ENCODE results near the gene COL26A1.

DNA sequence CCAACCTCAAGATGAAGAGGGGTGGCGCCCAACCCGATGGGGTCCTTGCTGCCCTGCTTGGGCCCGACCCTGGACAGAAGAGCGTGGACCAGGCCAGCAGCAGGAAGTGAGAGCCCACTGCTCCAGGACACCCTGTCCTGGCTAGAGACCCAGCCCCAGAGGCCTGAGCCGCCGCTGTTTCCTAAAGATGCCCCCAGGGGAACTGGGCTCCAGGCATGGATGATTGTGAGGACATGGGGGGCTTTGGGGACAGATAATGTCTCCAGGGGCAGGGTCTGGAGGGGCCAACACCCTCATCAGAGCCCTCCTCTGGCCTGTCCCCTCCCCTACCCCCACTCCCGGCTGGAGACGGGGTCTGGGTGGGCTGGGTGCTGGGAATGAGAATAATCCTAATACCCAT lies 194.7 kb downstream of the COL26A1 start:
- TF ChIP-seq, protein P1, sequence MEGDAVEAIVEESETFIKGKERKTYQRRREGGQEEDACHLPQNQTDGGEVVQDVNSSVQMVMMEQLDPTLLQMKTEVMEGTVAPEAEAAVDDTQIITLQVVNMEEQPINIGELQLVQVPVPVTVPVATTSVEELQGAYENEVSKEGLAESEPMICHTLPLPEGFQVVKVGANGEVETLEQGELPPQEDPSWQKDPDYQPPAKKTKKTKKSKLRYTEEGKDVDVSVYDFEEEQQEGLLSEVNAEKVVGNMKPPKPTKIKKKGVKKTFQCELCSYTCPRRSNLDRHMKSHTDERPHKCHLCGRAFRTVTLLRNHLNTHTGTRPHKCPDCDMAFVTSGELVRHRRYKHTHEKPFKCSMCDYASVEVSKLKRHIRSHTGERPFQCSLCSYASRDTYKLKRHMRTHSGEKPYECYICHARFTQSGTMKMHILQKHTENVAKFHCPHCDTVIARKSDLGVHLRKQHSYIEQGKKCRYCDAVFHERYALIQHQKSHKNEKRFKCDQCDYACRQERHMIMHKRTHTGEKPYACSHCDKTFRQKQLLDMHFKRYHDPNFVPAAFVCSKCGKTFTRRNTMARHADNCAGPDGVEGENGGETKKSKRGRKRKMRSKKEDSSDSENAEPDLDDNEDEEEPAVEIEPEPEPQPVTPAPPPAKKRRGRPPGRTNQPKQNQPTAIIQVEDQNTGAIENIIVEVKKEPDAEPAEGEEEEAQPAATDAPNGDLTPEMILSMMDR (IDR thresholded peaks at IDR 0.05), result no peak
- TF ChIP-seq POLR2A (IDR thresholded peaks at IDR 0.05), result no peak
- no peak for TF ChIP-seq EP300 (IDR thresholded peaks at IDR 0.05)

Measured in stomach (tissue), 4 donors.